ENCODE measurements around the gene RAB31.

GRCh38 chr18:9825571-9826073, 117.5 kb downstream of the RAB31 start:
- TF ChIP-seq POLR2AphosphoS5 (IDR thresholded peaks at IDR 0.05; ENCODE audit: insufficient read depth in 1 of 2, low read depth in 1 of 2) = peak in 1 of 2 donors; percentile 87
- TF ChIP-seq POLR2A (IDR thresholded peaks at IDR 0.05) = no peak
- no peak for TF ChIP-seq CTCF (IDR thresholded peaks at IDR 0.05)
